WTC11 (cell line): ENCODE data around the gene MLC1. TPM values are rescaled to one million over a fixed set of nuclear protein-coding genes. Genes with fewer than 3 reads are reported as not detected.

Source experiments
- ATAC-seq: fragments of 200-7000 bp; cut with Tn5 transposase; 2 replicates; pipeline ENCODE4 v1.10.0; 2021; ENCODE audit warnings: mild to moderate bottlenecking, moderate library complexity
- CTCF ChIA-PET: fragments of 300-600 bp; sonication (Branson Sonifier 250); formaldehyde crosslinking; loops from one replicate; lab custom pipeline; 2021; ENCODE audit warnings: antibody characterized with exemption; lab: Charles Lee
- POLR2A ChIA-PET: fragments of 350-600 bp; sonication (Branson Sonifier 250); formaldehyde crosslinking; loops from one replicate; lab custom pipeline; 2021; ENCODE audit warnings: antibody characterized with exemption; lab: Charles Lee
- DNase-seq: peaks from one replicate; pipeline ENCODE4 v3.0.0; 2021; ENCODE audit warnings: low spot score
- H3K27ac Mint-ChIP-seq: 2 replicates; pipeline ENCODE4 v1.8.0; 2021; ENCODE audit warnings: mixed read lengths
- H3K27me3 Mint-ChIP-seq: 2 replicates; pipeline ENCODE4 v1.8.0; 2021; ENCODE audit warnings: low read depth, mild to moderate bottlenecking, moderate library complexity, mixed read lengths
- H3K36me3 Mint-ChIP-seq: 2 replicates; pipeline ENCODE4 v1.8.0; 2021; ENCODE audit warnings: mixed read lengths
- H3K4me1 Mint-ChIP-seq: 2 replicates; pipeline ENCODE4 v1.8.0; 2022; ENCODE audit warnings: mixed read lengths
- H3K4me3 Mint-ChIP-seq: 2 replicates; pipeline ENCODE4 v1.8.0; 2021; ENCODE audit warnings: mild to moderate bottlenecking, moderate library complexity, mixed read lengths
- H3K9me3 Mint-ChIP-seq: 2 replicates; pipeline ENCODE4 v1.8.0; 2021; ENCODE audit warnings: mixed read lengths
- CBFB ChIP-seq: sonication (generic); formaldehyde crosslinking; IDR thresholded peaks from 2 replicates; pipeline ENCODE4 v1.8.1; 2022; ENCODE audit warnings: mild to moderate bottlenecking, low read depth, missing genetic modification reagents
- ETV6 ChIP-seq: sonication (generic); formaldehyde crosslinking; IDR thresholded peaks from 2 replicates; pipeline ENCODE4 v1.8.1; 2022; ENCODE audit warnings: mild to moderate bottlenecking, missing genetic modification reagents
- GABPB1 ChIP-seq: sonication (generic); formaldehyde crosslinking; IDR thresholded peaks from 2 replicates; pipeline ENCODE4 v1.8.1; 2023; ENCODE audit warnings: mild to moderate bottlenecking, missing genetic modification reagents
- KAT7 ChIP-seq: sonication (generic); formaldehyde crosslinking; IDR thresholded peaks from 2 replicates; pipeline ENCODE4 v1.8.1; 2023; ENCODE audit warnings: missing genetic modification reagents, mild to moderate bottlenecking, borderline replicate concordance
- MXD4 ChIP-seq: fragments of 250-450 bp; sonication (Bioruptor Pico); IDR thresholded peaks from 2 replicates; pipeline ENCODE4 v1.8.0; 2021; ENCODE audit warnings: mild to moderate bottlenecking, moderate library complexity, borderline replicate concordance
- MYBL2 ChIP-seq: sonication (generic); formaldehyde crosslinking; IDR thresholded peaks from 2 replicates; pipeline ENCODE4 v1.8.1; 2023; ENCODE audit warnings: mild to moderate bottlenecking, moderate library complexity, missing genetic modification reagents
- NR3C1 ChIP-seq: sonication (generic); formaldehyde crosslinking; conservative IDR thresholded peaks from 2 replicates; pipeline ENCODE4 v1.8.1; 2023; ENCODE audit warnings: low read depth, mild to moderate bottlenecking, missing genetic modification reagents
- RORB ChIP-seq: fragments of 250-450 bp; sonication (Bioruptor Pico); IDR thresholded peaks from 2 replicates; pipeline ENCODE4 v1.9.0; 2021; ENCODE audit warnings: mild to moderate bottlenecking
- SMAD4 ChIP-seq: sonication (generic); formaldehyde crosslinking; IDR thresholded peaks from 2 replicates; pipeline ENCODE4 v1.8.0; 2022; ENCODE audit warnings: mild to moderate bottlenecking, missing genetic modification reagents
- TEAD1 ChIP-seq: sonication (generic); formaldehyde crosslinking; IDR thresholded peaks from 2 replicates; pipeline ENCODE4 v1.8.0; 2022; ENCODE audit warnings: mild to moderate bottlenecking, missing genetic modification reagents
- ZNF219 ChIP-seq: sonication (generic); formaldehyde crosslinking; IDR thresholded peaks from 2 replicates; pipeline ENCODE4 v1.8.0; 2023; ENCODE audit warnings: missing genetic modification reagents, mild to moderate bottlenecking, borderline replicate concordance
- total RNA-seq: library from RNA; stranded (reverse); gene quantifications from 3 replicates; pipeline ENCODE4 v1.2.3, GENCODE V29; 2021
- TF ChIP-seq, protein P1 (sequence below): sonication (generic); formaldehyde crosslinking; IDR thresholded peaks from 2 replicates; pipeline ENCODE4 v1.8.1; 2022; ENCODE audit warnings: mild to moderate bottlenecking, missing genetic modification reagents, moderate library complexity, borderline replicate concordance
- TF ChIP-seq, protein P2 (sequence below): sonication (generic); formaldehyde crosslinking; IDR thresholded peaks from 2 replicates; pipeline ENCODE4 v1.8.1; 2023; ENCODE audit warnings: mild to moderate bottlenecking, moderate library complexity, missing genetic modification reagents
- TF ChIP-seq, protein P3 (sequence below): sonication (generic); formaldehyde crosslinking; IDR thresholded peaks from 2 replicates; pipeline ENCODE4 v1.8.0; 2022; ENCODE audit warnings: mild to moderate bottlenecking, missing genetic modification reagents
- TF ChIP-seq, protein P4 (sequence below): fragments of 250-450 bp; sonication (Bioruptor Pico); IDR thresholded peaks from 2 replicates; pipeline ENCODE4 v1.9.0; 2021; ENCODE audit warnings: mild to moderate bottlenecking
- TF ChIP-seq, protein P5 (sequence below): sonication (generic); formaldehyde crosslinking; IDR thresholded peaks from 2 replicates; pipeline ENCODE4 v1.8.0; 2022; ENCODE audit warnings: missing genetic modification reagents
- TF ChIP-seq, protein P6 (sequence below): sonication (generic); formaldehyde crosslinking; IDR thresholded peaks from 2 replicates; pipeline ENCODE4 v1.8.0; 2023; ENCODE audit warnings: missing genetic modification reagents, mild to moderate bottlenecking, borderline replicate concordance
- TF ChIP-seq, protein P7 (sequence below): sonication (generic); formaldehyde crosslinking; IDR thresholded peaks from 2 replicates; pipeline ENCODE4 v1.8.0; 2022; ENCODE audit warnings: mild to moderate bottlenecking, missing genetic modification reagents

Gene MLC1
- total RNA-seq, 1 experiment from 2014 or later = 0.13 TPM

DNA sequence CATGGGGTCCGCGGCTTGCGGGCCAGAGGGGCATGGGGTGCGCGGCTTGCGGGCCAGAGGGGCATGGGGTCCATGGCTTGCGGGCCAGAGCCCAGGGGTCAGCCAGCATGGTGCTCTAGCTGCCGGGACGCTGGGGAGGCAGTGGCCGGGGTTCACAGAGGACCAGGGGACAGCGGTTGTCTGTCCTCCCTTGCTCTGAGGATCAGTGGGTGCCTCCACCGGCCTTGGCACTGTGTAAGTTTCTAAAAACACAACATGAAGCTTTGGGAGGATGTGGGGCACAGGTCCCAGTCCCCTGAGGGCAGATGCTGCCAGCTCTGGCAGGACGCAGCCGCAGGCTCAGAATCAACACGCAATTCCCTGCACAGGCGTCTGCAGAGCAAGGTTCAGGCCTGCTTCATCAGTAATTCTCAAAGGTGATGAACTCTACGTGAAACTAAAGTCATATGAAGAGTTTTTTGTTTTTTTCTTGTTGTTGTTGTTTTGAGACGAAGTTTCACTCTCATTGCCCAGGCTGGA, 3.0 kb downstream of the MLC1 start:
- CTCF ChIA-PET = interaction anchor here (0.8 kb wide), 1 partner anchor 23 kb away, joined by 3 read pairs; no protein-coding TSS in a partner anchor

DNA sequence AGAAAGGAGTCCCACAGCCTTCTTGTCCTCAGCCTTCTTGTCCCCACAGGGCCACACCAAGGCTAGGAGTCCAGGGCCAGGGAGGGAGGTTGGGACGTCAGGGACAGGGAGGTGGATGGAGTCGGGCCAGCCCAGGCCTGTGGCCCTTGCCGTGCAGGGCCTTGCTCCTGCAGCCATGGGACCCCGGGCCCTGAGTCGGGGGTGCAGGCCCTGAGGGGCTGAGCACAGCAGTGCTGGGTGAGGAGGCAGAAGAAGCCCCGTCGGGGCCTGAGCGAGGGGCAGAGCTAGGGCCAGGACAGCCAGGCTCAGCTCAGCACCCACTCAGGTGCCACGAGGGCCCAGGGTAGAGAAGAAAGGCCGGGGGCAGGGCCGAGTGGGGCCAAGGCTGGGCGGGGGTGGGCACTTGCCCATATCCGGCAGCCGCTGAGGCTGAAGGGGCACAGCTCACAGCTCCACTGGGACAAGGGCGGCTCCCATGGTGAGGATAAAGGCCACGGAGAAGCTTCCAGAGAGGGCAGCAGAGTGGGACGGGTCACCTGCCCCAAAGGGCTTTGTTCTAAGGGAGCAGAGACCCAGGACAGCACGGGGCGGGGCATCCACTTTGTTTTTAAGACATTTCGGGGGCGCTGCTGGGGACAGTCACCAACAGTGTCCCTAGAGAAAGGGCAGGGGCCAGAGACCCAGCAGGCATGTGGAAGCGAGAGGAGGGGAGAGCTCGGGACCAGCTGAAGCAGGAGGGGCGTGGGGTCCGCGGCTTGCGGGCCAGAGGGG, 3.6 kb downstream of the MLC1 start:
- DNase-seq = no peak
- Mint-ChIP-seq H3K27me3 (peaks cover 8% of the 10 kb centered on the region; the same call in 1 of the 2 replicates), H3K27ac (no peak overlapping the region), H3K4me1 (no peaks in the 10 kb centered on the region; the same call in 1 of the 2 replicates), H3K9me3 (peaks cover under 1% of the 10 kb centered on the region; the same call in 1 of the 2 replicates), H3K36me3 (no peaks in the 10 kb centered on the region), H3K4me3 (no peak overlapping the region)
- ChIA-PET CTCF (interaction anchor here (0.9 to 1.6 kb wide), 2 partner anchors 22 to 98 kb away, joined by 3 to 5 read pairs; no protein-coding TSS in a partner anchor), POLR2A (no interaction called here)
- no peak for ATAC-seq
- TF ChIP-seq, protein P1, sequence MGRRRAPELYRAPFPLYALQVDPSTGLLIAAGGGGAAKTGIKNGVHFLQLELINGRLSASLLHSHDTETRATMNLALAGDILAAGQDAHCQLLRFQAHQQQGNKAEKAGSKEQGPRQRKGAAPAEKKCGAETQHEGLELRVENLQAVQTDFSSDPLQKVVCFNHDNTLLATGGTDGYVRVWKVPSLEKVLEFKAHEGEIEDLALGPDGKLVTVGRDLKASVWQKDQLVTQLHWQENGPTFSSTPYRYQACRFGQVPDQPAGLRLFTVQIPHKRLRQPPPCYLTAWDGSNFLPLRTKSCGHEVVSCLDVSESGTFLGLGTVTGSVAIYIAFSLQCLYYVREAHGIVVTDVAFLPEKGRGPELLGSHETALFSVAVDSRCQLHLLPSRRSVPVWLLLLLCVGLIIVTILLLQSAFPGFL (CRISPR knock-in tag) = no peak
- TF ChIP-seq CBFB (CRISPR knock-in tag) (no peak), SMAD4 (CRISPR knock-in tag) (no peak), GABPB1 (CRISPR knock-in tag) (no peak), NR3C1 (no peak), MYBL2 (CRISPR knock-in tag) (no peak), ZNF219 (CRISPR knock-in tag) (no peak), MXD4 (CRISPR knock-in tag) (no peak), TEAD1 (no peak), RORB (no peak), KAT7 (CRISPR knock-in tag) (no peak), ETV6 (CRISPR knock-in tag) (no peak)
- TF ChIP-seq, protein P2, sequence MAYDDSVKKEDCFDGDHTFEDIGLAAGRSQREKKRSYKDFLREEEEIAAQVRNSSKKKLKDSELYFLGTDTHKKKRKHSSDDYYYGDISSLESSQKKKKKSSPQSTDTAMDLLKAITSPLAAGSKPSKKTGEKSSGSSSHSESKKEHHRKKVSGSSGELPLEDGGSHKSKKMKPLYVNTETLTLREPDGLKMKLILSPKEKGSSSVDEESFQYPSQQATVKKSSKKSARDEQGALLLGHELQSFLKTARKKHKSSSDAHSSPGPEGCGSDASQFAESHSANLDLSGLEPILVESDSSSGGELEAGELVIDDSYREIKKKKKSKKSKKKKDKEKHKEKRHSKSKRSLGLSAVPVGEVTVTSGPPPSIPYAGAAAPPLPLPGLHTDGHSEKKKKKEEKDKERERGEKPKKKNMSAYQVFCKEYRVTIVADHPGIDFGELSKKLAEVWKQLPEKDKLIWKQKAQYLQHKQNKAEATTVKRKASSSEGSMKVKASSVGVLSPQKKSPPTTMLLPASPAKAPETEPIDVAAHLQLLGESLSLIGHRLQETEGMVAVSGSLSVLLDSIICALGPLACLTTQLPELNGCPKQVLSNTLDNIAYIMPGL = no peak
- TF ChIP-seq, protein P3, sequence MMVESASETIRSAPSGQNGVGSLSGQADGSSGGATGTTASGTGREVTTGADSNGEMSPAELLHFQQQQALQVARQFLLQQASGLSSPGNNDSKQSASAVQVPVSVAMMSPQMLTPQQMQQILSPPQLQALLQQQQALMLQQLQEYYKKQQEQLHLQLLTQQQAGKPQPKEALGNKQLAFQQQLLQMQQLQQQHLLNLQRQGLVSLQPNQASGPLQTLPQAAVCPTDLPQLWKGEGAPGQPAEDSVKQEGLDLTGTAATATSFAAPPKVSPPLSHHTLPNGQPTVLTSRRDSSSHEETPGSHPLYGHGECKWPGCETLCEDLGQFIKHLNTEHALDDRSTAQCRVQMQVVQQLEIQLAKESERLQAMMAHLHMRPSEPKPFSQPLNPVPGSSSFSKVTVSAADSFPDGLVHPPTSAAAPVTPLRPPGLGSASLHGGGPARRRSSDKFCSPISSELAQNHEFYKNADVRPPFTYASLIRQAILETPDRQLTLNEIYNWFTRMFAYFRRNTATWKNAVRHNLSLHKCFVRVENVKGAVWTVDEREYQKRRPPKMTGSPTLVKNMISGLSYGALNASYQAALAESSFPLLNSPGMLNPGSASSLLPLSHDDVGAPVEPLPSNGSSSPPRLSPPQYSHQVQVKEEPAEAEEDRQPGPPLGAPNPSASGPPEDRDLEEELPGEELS = no peak
- TF ChIP-seq, protein P4, sequence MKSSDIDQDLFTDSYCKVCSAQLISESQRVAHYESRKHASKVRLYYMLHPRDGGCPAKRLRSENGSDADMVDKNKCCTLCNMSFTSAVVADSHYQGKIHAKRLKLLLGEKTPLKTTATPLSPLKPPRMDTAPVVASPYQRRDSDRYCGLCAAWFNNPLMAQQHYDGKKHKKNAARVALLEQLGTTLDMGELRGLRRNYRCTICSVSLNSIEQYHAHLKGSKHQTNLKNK (CRISPR knock-in tag) = no peak
- TF ChIP-seq, protein P5, sequence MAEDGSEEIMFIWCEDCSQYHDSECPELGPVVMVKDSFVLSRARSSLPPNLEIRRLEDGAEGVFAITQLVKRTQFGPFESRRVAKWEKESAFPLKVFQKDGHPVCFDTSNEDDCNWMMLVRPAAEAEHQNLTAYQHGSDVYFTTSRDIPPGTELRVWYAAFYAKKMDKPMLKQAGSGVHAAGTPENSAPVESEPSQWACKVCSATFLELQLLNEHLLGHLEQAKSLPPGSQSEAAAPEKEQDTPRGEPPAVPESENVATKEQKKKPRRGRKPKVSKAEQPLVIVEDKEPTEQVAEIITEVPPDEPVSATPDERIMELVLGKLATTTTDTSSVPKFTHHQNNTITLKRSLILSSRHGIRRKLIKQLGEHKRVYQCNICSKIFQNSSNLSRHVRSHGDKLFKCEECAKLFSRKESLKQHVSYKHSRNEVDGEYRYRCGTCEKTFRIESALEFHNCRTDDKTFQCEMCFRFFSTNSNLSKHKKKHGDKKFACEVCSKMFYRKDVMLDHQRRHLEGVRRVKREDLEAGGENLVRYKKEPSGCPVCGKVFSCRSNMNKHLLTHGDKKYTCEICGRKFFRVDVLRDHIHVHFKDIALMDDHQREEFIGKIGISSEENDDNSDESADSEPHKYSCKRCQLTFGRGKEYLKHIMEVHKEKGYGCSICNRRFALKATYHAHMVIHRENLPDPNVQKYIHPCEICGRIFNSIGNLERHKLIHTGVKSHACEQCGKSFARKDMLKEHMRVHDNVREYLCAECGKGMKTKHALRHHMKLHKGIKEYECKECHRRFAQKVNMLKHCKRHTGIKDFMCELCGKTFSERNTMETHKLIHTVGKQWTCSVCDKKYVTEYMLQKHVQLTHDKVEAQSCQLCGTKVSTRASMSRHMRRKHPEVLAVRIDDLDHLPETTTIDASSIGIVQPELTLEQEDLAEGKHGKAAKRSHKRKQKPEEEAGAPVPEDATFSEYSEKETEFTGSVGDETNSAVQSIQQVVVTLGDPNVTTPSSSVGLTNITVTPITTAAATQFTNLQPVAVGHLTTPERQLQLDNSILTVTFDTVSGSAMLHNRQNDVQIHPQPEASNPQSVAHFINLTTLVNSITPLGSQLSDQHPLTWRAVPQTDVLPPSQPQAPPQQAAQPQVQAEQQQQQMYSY = no peak
- TF ChIP-seq, protein P6, sequence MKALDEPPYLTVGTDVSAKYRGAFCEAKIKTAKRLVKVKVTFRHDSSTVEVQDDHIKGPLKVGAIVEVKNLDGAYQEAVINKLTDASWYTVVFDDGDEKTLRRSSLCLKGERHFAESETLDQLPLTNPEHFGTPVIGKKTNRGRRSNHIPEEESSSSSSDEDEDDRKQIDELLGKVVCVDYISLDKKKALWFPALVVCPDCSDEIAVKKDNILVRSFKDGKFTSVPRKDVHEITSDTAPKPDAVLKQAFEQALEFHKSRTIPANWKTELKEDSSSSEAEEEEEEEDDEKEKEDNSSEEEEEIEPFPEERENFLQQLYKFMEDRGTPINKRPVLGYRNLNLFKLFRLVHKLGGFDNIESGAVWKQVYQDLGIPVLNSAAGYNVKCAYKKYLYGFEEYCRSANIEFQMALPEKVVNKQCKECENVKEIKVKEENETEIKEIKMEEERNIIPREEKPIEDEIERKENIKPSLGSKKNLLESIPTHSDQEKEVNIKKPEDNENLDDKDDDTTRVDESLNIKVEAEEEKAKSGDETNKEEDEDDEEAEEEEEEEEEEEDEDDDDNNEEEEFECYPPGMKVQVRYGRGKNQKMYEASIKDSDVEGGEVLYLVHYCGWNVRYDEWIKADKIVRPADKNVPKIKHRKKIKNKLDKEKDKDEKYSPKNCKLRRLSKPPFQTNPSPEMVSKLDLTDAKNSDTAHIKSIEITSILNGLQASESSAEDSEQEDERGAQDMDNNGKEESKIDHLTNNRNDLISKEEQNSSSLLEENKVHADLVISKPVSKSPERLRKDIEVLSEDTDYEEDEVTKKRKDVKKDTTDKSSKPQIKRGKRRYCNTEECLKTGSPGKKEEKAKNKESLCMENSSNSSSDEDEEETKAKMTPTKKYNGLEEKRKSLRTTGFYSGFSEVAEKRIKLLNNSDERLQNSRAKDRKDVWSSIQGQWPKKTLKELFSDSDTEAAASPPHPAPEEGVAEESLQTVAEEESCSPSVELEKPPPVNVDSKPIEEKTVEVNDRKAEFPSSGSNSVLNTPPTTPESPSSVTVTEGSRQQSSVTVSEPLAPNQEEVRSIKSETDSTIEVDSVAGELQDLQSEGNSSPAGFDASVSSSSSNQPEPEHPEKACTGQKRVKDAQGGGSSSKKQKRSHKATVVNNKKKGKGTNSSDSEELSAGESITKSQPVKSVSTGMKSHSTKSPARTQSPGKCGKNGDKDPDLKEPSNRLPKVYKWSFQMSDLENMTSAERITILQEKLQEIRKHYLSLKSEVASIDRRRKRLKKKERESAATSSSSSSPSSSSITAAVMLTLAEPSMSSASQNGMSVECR = no peak

More for the DNA sequence above, 3.0 kb downstream of the MLC1 start:
- TF ChIP-seq, protein P7, sequence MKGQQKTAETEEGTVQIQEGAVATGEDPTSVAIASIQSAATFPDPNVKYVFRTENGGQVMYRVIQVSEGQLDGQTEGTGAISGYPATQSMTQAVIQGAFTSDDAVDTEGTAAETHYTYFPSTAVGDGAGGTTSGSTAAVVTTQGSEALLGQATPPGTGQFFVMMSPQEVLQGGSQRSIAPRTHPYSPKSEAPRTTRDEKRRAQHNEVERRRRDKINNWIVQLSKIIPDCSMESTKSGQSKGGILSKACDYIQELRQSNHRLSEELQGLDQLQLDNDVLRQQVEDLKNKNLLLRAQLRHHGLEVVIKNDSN = no peak
- TF ChIP-seq, all 79 proteins: peak for 0
- no peak for DNase-seq
- Mint-ChIP-seq H3K4me1 (no peaks in the 10 kb centered on the region; the same call in 1 of the 2 replicates), H3K27ac (no peak overlapping the region), H3K4me3 (no peak overlapping the region), H3K36me3 (no peaks in the 10 kb centered on the region), H3K9me3 (peaks cover 7% of the 10 kb centered on the region; the same call in 1 of the 2 replicates), H3K27me3 (peaks cover 8% of the 10 kb centered on the region; the same call in 1 of the 2 replicates)
- POLR2A ChIA-PET = no interaction called here
- ATAC-seq = no peak
